NCI-H1105 treated with DMSO at 0.1 percent for 48 hours (cell line): Measurements from ENCODE around the gene RAD52.

ENCODE experiments used
- DNase-seq: peaks from one replicate; lab custom pipeline; 2025; lab: John Stamatoyannopoulos, UW

RAD52 gene

GRCh38 chr12:913919-914698 is 35.4 kb downstream of the RAD52 start:
- no peak for DNase-seq

- DNase-seq: no peak
Observed at GRCh38 chr12:912466-913235, 36.8 kb downstream of the RAD52 start.

- no peak for DNase-seq
Observed at GRCh38 chr12:911191-911826, 38.2 kb downstream of the RAD52 start.

GRCh38 chr12:910416-910815 is 39.1 kb downstream of the RAD52 start:
- DNase-seq: no peak

- DNase-seq: no peak
Observed at GRCh38 chr12:909861-910260, 39.6 kb downstream of the RAD52 start.

GRCh38 chr12:907413-908185 is 41.9 kb downstream of the RAD52 start:
- DNase-seq: no peak

GRCh38 chr12:906062-906585 is 43.4 kb downstream of the RAD52 start:
- DNase-seq: no peak

- no peak for DNase-seq
Observed at GRCh38 chr12:905261-906031, 44.0 kb downstream of the RAD52 start.

- DNase-seq: no peak
Observed at GRCh38 chr12:904010-904414, 45.5 kb downstream of the RAD52 start.

- DNase-seq: no peak
Observed at GRCh38 chr12:903055-903454, 46.4 kb downstream of the RAD52 start.

- no peak for DNase-seq
Observed at GRCh38 chr12:902581-902980, 46.9 kb downstream of the RAD52 start.

- no peak for DNase-seq
Observed at GRCh38 chr12:897386-897785, 52.1 kb downstream of the RAD52 start.

GRCh38 chr12:896031-896430 is 53.5 kb downstream of the RAD52 start:
- DNase-seq: no peak

GRCh38 chr12:894226-894625 is 55.3 kb downstream of the RAD52 start:
- DNase-seq: no peak

GRCh38 chr12:886206-886605 is 63.3 kb downstream of the RAD52 start:
- no peak for DNase-seq

- no peak for DNase-seq
Observed at GRCh38 chr12:885701-886100, 63.8 kb downstream of the RAD52 start.

GRCh38 chr12:884746-885414 is 64.6 kb downstream of the RAD52 start:
- no peak for DNase-seq

- DNase-seq: no peak
Observed at GRCh38 chr12:880656-881055, 68.8 kb downstream of the RAD52 start.

- DNase-seq: no peak
Observed at GRCh38 chr12:879641-880040, 69.9 kb downstream of the RAD52 start.

- no peak for DNase-seq
Observed at GRCh38 chr12:873954-874353, 75.5 kb downstream of the RAD52 start.

GRCh38 chr12:870378-870777 is 79.1 kb downstream of the RAD52 start:
- no peak for DNase-seq
